HepG2 (cell line): Measurements from ENCODE around the gene RCC1. TPM values are rescaled to one million over a fixed set of nuclear protein-coding genes. Genes with fewer than 3 reads are reported as not detected.

Source experiments
- GATA4 ChIP-seq: sonication (generic); IDR thresholded peaks from 2 replicates; pipeline ENCODE4 v1.6.1; 2016; ENCODE audit warnings: antibody characterized with exemption, low read depth, borderline replicate concordance
- KDM2A ChIP-seq: sonication (generic); formaldehyde crosslinking; IDR thresholded peaks from 2 replicates; pipeline ENCODE4 v1.4.0; 2020; ENCODE audit warnings: low read depth, missing genetic modification reagents, borderline replicate concordance
- RBM22 ChIP-seq: fragments of 200-400 bp; formaldehyde crosslinking; optimal IDR thresholded peaks from 2 replicates; pipeline ENCODE3; 2017; ENCODE audit warnings: mild to moderate bottlenecking, low read length, moderate library complexity
- STAG1 ChIP-seq: sonication (generic); formaldehyde crosslinking; IDR thresholded peaks from 2 replicates; pipeline ENCODE4 v1.4.0; 2020; ENCODE audit warnings: missing genetic modification reagents
- TBX2 ChIP-seq: sonication (generic); formaldehyde crosslinking; IDR thresholded peaks from 2 replicates; pipeline ENCODE4 v1.5.0; 2020; ENCODE audit warnings: missing genetic modification reagents, mild to moderate bottlenecking, borderline replicate concordance
- ZC3H13 ChIP-seq: sonication (generic); formaldehyde crosslinking; IDR thresholded peaks from 2 replicates; pipeline ENCODE4 v1.8.1; 2023; ENCODE audit warnings: mild to moderate bottlenecking, missing genetic modification reagents, moderate library complexity
- ZNF296 ChIP-seq: sonication (generic); formaldehyde crosslinking; conservative IDR thresholded peaks from 2 replicates; pipeline ENCODE4 v1.5.0; 2020; ENCODE audit warnings: mild to moderate bottlenecking, missing genetic modification reagents
- ZNF317 ChIP-seq: sonication (generic); formaldehyde crosslinking; IDR thresholded peaks from 2 replicates; pipeline ENCODE4 v1.5.0; 2020; ENCODE audit warnings: mild to moderate bottlenecking, missing genetic modification reagents
- ZNF530 ChIP-seq: sonication (generic); formaldehyde crosslinking; IDR thresholded peaks from 2 replicates; pipeline ENCODE4 v1.5.0; 2020; ENCODE audit warnings: low read depth, mild to moderate bottlenecking, missing genetic modification reagents
- ZNF788 ChIP-seq: sonication (generic); formaldehyde crosslinking; IDR thresholded peaks from 2 replicates; pipeline ENCODE4 v1.5.0; 2020; ENCODE audit warnings: mild to moderate bottlenecking, missing genetic modification reagents, borderline replicate concordance
- polyA plus RNA-seq, 8 experiments: library from polyadenylated mRNA; depleted of rRNA in 3 of 8; stranded (reverse) in 7 of 8; unstranded in 1 of 8; fragments of >200 nt; fragmentation: Illumina TruSeq in 4 of 8; extraction: Trizol in 4 of 8; gene quantifications; 2 replicates each; pipeline versions ENCODE4 v1.2.1 to v1.2.3, GENCODE V29; 2011 to 2016; ENCODE audit warnings: low read depth in 4 of 8, missing spikeins in 1 of 8, mixed read lengths in 1 of 8; ENCODE audit not compliant: insufficient read depth in 1 of 8
- total RNA-seq, 5 experiments: library from RNA; depleted of rRNA; stranded (reverse); fragments of >200 nt; fragmentation: Illumina TruSeq; extraction: Trizol; gene quantifications; 2 replicates each; pipeline ENCODE4 v1.2.3, GENCODE V29; 2016; ENCODE audit warnings: low read depth in 1 of 5
- TF ChIP-seq, protein P1 (sequence below): sonication (generic); formaldehyde crosslinking; IDR thresholded peaks from 2 replicates; pipeline ENCODE4 v1.4.0; 2020; ENCODE audit warnings: missing genetic modification reagents, borderline replicate concordance
- TF ChIP-seq, protein P2 (sequence below): sonication (generic); formaldehyde crosslinking; IDR thresholded peaks from 2 replicates; pipeline ENCODE4 v1.4.0; 2020; ENCODE audit warnings: missing genetic modification reagents, borderline replicate concordance
- TF ChIP-seq, protein P3 (sequence below): sonication (generic); formaldehyde crosslinking; IDR thresholded peaks from 2 replicates; pipeline ENCODE4 v1.4.0; 2020; ENCODE audit warnings: missing genetic modification reagents, low read depth, mild to moderate bottlenecking, borderline replicate concordance
- TF ChIP-seq, protein P4 (sequence below): sonication (generic); formaldehyde crosslinking; IDR thresholded peaks from 2 replicates; pipeline ENCODE4 v1.5.1; 2020; ENCODE audit warnings: missing genetic modification reagents, mild to moderate bottlenecking, borderline replicate concordance
- TF ChIP-seq, protein P5 (sequence below), 2 experiments: sonication (generic) in 1 of 2; formaldehyde crosslinking in 1 of 2; IDR thresholded peaks; 2 replicates each; pipeline versions ENCODE4 v1.6.1 to v1.9.0; 2014 to 2022; ENCODE audit warnings: antibody characterized with exemption in 1 of 2, borderline replicate concordance in 1 of 2, inconsistent platforms in 1 of 2, low read depth in 1 of 2, missing genetic modification reagents in 1 of 2

RCC1 gene
- total and polyA plus RNA-seq, 2 of the 13 experiments (the other 11 are each of a cell fraction or from before 2014, with no cell fraction given) = 47.2 to 80.8 TPM

DNA sequence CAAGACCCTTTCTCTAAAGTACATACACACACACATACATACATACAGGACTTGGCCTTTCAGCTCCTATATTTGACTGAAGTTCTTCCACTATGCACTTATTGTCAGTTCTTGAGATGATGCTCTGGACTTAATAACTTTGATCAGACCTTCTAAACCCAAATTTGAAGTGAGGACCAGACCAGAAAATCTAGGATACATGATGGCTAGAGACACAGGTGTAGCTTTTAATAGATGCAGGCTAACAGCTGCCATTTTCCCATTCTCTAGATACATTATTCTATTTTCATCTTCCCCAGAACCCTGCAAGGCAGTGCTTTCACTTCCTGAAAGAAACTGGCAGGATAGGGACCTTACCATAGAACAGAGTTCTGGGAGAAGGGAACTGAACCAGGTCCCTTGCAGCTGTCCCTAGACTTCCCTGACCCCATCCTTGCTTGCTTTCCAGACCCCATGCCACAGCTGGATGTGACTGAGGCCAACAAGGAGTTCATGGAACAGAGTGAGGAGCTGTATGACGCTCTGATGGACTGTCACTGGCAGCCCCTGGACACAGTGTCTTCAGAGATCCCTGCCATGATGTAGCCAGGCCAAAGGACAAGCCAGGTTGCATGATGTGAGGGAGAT lies 71.3 kb downstream of the RCC1 start (continued):
- no peak for TF ChIP-seq ZNF530 (CRISPR knock-in tag)
- TF ChIP-seq KDM2A (CRISPR knock-in tag) = 0 out of 2 replicates have a peak, but pooled peaks have one; percentile 6
- peak; percentile 73; the same call in 1 of the 2 replicates for TF ChIP-seq ZC3H13 (CRISPR knock-in tag)
- TF ChIP-seq ZNF317 (CRISPR knock-in tag) = no peak
- no peak; the same call in 1 of the 2 replicates for TF ChIP-seq TBX2 (CRISPR knock-in tag)
- peak; percentile 13; the same call in 1 of the 2 replicates for TF ChIP-seq GATA4
- TF ChIP-seq, protein P1, sequence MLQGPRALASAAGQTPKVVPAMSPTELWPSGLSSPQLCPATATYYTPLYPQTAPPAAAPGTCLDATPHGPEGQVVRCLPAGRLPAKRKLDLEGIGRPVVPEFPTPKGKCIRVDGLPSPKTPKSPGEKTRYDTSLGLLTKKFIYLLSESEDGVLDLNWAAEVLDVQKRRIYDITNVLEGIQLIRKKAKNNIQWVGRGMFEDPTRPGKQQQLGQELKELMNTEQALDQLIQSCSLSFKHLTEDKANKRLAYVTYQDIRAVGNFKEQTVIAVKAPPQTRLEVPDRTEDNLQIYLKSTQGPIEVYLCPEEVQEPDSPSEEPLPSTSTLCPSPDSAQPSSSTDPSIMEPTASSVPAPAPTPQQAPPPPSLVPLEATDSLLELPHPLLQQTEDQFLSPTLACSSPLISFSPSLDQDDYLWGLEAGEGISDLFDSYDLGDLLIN (CRISPR knock-in tag) = no peak
- TF ChIP-seq, protein P2, sequence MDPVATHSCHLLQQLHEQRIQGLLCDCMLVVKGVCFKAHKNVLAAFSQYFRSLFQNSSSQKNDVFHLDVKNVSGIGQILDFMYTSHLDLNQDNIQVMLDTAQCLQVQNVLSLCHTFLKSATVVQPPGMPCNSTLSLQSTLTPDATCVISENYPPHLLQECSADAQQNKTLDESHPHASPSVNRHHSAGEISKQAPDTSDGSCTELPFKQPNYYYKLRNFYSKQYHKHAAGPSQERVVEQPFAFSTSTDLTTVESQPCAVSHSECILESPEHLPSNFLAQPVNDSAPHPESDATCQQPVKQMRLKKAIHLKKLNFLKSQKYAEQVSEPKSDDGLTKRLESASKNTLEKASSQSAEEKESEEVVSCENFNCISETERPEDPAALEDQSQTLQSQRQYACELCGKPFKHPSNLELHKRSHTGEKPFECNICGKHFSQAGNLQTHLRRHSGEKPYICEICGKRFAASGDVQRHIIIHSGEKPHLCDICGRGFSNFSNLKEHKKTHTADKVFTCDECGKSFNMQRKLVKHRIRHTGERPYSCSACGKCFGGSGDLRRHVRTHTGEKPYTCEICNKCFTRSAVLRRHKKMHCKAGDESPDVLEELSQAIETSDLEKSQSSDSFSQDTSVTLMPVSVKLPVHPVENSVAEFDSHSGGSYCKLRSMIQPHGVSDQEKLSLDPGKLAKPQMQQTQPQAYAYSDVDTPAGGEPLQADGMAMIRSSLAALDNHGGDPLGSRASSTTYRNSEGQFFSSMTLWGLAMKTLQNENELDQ (CRISPR knock-in tag) = no peak
- TF ChIP-seq, protein P3, sequence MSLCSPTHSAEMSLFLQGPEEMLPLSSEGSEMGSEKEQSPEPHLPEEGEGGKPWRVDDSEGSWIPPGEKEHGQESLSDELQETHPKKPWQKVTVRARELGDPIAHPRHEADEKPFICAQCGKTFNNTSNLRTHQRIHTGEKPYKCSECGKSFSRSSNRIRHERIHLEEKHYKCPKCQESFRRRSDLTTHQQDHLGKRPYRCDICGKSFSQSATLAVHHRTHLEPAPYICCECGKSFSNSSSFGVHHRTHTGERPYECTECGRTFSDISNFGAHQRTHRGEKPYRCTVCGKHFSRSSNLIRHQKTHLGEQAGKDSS (CRISPR knock-in tag) = no peak
- 0 out of 2 replicates have a peak, but pooled peaks have one; percentile 18 for TF ChIP-seq ZNF788 (CRISPR knock-in tag)
- peak; percentile 87 for TF ChIP-seq RBM22
- TF ChIP-seq, protein P4, sequence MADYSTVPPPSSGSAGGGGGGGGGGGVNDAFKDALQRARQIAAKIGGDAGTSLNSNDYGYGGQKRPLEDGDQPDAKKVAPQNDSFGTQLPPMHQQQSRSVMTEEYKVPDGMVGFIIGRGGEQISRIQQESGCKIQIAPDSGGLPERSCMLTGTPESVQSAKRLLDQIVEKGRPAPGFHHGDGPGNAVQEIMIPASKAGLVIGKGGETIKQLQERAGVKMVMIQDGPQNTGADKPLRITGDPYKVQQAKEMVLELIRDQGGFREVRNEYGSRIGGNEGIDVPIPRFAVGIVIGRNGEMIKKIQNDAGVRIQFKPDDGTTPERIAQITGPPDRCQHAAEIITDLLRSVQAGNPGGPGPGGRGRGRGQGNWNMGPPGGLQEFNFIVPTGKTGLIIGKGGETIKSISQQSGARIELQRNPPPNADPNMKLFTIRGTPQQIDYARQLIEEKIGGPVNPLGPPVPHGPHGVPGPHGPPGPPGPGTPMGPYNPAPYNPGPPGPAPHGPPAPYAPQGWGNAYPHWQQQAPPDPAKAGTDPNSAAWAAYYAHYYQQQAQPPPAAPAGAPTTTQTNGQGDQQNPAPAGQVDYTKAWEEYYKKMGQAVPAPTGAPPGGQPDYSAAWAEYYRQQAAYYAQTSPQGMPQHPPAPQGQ (CRISPR knock-in tag) = 0 out of 2 replicates have a peak, but pooled peaks have one; percentile 70
- TF ChIP-seq ZNF296 (CRISPR knock-in tag) = no peak
- TF ChIP-seq, protein P5, sequence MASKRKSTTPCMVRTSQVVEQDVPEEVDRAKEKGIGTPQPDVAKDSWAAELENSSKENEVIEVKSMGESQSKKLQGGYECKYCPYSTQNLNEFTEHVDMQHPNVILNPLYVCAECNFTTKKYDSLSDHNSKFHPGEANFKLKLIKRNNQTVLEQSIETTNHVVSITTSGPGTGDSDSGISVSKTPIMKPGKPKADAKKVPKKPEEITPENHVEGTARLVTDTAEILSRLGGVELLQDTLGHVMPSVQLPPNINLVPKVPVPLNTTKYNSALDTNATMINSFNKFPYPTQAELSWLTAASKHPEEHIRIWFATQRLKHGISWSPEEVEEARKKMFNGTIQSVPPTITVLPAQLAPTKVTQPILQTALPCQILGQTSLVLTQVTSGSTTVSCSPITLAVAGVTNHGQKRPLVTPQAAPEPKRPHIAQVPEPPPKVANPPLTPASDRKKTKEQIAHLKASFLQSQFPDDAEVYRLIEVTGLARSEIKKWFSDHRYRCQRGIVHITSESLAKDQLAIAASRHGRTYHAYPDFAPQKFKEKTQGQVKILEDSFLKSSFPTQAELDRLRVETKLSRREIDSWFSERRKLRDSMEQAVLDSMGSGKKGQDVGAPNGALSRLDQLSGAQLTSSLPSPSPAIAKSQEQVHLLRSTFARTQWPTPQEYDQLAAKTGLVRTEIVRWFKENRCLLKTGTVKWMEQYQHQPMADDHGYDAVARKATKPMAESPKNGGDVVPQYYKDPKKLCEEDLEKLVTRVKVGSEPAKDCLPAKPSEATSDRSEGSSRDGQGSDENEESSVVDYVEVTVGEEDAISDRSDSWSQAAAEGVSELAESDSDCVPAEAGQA (IDR thresholded peaks at IDR 0.05; ENCODE audit: low read depth) = no peak
- TF ChIP-seq, protein P5 (CRISPR knock-in tag; IDR thresholded peaks at IDR 0.05; ENCODE audit: borderline replicate concordance) = no peak
- TF ChIP-seq STAG1 (CRISPR knock-in tag) = no peak
